ENCODE data around the gene ADAMTS2.

DNA sequence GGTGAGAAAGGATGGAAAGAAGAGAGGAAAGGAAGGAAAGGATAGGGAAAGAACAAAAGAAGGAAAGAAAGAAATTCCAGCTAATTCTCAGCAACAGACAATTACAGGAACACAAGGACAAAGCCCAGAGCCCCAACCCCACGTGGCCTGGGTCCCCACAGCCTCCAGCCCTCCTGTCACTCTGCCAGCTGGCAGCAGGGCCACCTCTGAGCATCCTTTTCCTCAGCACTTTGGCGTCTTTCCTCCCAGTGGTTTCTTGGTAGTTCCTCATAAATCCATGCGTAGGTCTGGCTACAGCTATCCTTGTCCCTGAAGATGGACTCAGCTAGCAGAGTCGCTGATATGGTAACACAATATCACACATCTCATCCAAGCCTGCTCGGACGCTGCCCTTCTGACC, 28.3 kb downstream of the ADAMTS2 start:
- TF ChIP-seq, protein P1, sequence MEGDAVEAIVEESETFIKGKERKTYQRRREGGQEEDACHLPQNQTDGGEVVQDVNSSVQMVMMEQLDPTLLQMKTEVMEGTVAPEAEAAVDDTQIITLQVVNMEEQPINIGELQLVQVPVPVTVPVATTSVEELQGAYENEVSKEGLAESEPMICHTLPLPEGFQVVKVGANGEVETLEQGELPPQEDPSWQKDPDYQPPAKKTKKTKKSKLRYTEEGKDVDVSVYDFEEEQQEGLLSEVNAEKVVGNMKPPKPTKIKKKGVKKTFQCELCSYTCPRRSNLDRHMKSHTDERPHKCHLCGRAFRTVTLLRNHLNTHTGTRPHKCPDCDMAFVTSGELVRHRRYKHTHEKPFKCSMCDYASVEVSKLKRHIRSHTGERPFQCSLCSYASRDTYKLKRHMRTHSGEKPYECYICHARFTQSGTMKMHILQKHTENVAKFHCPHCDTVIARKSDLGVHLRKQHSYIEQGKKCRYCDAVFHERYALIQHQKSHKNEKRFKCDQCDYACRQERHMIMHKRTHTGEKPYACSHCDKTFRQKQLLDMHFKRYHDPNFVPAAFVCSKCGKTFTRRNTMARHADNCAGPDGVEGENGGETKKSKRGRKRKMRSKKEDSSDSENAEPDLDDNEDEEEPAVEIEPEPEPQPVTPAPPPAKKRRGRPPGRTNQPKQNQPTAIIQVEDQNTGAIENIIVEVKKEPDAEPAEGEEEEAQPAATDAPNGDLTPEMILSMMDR (conservative IDR thresholded peaks at IDR 0.05 in 1 of 2, IDR thresholded peaks at IDR 0.05 in 1 of 2; ENCODE audit: low read depth in 1 of 2, low read length in 2 of 2) = no peak
- TF ChIP-seq EZH2 (IDR thresholded peaks at IDR 0.05; ENCODE audit: low read length, missing control alignments) = no peak
